ENCODE results near the gene TMEM208. TPM values are rescaled to one million over a fixed set of nuclear protein-coding genes. Genes with fewer than 3 reads are reported as not detected.

Gene TMEM208
- total RNA-seq, 2 donors from 2014 or later = 28.4 to 35.4 TPM

DNA sequence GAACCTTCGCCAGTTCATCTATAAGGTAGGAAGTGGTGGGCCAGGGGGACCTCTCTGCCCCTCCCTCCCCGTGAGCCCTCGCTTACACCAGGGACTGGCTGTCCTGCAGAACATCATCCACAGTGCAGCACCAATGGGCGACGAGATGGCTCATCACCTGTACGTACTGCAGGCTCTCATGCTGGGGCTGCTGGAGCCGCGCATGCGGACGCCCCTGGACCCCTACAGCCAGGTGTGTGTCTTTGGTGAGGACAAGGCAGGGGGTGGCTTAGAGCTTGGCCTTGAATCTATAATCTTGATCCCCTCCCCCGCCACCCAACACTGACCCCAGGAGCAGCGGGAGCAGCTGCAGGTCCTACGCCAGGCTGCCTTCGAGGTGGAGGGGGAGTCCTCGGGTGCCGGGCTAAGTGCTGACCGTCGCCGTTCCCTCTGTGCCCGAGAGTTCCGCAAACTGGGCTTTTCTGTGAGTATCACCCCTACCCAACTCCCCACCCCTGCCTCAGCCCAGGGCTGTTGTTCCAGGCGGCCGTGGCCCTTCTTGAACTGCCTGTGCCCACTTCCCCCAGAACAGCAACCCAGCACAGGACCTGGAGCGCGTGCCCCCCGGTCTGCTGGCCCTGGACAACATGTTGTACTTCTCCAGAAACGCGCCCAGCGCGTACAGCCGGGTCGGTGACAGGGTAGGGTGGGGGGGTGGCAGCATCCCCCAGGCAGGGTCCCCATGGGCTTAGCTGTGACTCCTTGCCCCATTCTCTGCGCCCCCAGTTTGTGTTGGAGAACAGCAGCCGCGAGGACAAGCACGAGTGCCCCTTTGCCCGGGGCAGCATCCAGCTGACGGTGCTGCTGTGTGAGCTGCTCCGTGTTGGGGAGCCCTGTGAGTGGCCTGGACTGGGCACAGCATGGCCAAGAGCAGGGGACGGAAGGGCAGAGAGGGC, 25.3 kb upstream of the TMEM208 start:
- ATAC-seq (no peak), DNase-seq (ENCODE audit: low spot score in 2 of 2) (no peak)
- Mint-ChIP-seq H3K27ac (no peak overlapping the region), H3K36me3 (peaks cover 3 to 4% of the 10 kb centered on the region in 2 donors), H3K9me3 (no peaks in the 10 kb centered on the region)

- Mint-ChIP-seq H3K27ac (no peak overlapping the region), H3K36me3 (no peaks in the 10 kb centered on the region), H3K9me3 (no peaks in the 10 kb centered on the region)
- DNase-seq (ENCODE audit: low spot score in 2 of 2) = no peak
- no peak for ATAC-seq
These were observed 24.5 kb upstream of the TMEM208 start for GRCh38 chr16:67202426-67202825.

- DNase-seq (ENCODE audit: low spot score in 2 of 2) (no peak), ATAC-seq (no peak)
- H3K36me3 Mint-ChIP-seq = no peaks in the 10 kb centered on the region
- no peaks in the 10 kb centered on the region for H3K9me3 Mint-ChIP-seq
- no peak overlapping the region for H3K27ac Mint-ChIP-seq
These were observed 23.9 kb upstream of the TMEM208 start for GRCh38 chr16:67202956-67203493.

DNA sequence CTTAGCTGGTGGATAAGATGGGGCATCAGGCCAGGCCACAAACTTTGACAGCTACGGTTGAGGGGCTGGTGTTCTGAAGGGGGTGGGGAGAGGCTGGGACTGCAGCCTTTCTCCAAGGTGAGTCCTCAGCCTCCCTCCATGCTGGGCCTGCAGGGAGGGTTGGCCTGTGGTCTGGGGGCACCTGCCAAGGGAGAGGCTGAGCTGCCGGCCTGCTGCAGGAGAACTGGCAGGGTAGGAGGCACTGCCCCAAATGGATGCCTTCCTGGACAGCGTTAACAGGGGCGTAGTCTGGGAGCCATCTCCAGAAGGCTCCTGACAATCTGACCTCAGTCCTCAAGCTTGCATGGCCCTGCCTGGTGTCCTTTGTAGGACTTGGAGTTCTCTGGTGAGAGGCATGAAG, 22.9 kb upstream of the TMEM208 start:
- Mint-ChIP-seq H3K27ac (peak overlapping the region in 1 of 2 donors; percentile 26), H3K36me3 (no peaks in the 10 kb centered on the region), H3K9me3 (no peaks in the 10 kb centered on the region)
- no peak for ATAC-seq
- DNase-seq (ENCODE audit: low spot score in 2 of 2) = no peak

GRCh38 chr16:67206129-67206837, 20.6 kb upstream of the TMEM208 start:
- Mint-ChIP-seq H3K9me3 (no peaks in the 10 kb centered on the region), H3K36me3 (no peaks in the 10 kb centered on the region), H3K27ac (peak overlapping the region; percentile 26 to 37)
- no peak for ATAC-seq
- DNase-seq (ENCODE audit: low spot score in 2 of 2) = no peak

DNA sequence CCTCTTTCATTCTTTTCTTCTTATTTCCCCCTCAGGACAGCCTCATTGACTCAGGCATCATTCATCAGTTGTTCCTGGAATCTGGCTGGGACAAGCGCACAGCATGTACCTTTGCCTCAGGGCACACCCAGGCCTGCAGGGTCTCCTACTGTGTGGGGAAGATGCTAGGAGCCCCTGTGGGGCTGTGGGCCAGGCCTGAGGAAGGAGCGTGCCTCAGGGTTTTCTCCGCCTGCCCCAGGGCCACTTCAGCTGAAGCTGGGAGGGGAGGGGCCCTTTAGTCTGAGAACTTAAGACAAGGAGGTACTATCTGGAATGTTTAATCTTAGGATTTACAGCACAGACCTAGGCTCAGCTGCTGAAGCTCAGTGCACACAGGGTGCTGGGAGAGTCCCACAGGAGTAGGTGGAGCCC, 20.1 kb upstream of the TMEM208 start:
- DNase-seq (ENCODE audit: low spot score in 2 of 2) = no peak
- Mint-ChIP-seq H3K27ac (peak overlapping the region; percentile 26 to 37), H3K36me3 (no peaks in the 10 kb centered on the region), H3K9me3 (no peaks in the 10 kb centered on the region)
- ATAC-seq = no peak

DNA sequence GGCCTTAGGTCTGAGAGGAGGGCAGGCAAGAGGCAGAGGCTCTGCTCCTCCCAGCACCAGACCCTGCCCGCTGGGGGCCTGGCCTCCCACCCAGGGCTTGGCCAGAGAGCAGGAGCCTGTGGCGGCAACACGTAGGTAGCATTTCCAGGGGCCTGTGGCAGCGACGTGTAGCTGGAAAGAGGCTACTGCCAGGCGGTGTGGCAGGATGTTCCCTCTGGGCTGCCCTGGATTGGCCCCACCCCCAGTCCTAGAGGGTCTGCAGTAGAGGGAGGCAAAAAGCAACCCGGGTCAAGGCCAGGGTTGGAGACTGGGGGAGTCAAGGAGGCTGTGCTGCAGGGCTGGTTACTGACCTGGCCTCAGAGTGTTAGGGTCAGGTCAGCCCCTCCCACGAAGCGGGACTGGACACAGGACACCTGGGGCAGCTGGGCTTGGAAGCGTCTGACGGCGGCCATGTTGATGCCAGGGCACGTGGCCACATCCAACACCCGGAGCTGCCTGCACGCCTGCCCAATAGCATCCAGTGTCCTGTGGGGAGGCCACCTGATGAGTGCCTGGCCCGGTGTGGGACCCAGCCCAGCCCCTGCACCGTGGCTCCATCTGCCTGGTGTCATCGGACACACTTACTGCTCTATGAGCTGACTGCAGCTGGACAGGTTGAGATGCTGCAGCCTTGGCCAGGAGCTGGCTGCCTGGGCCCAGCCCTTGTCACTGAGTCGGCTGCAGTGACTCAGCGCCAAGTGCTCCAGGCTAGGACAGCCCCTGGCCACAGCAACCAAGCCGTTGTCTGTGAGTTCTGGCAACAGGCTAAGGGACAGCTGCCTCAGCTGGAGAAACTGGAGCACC, 19.5 kb upstream of the TMEM208 start:
- no peak for DNase-seq (ENCODE audit: low spot score in 2 of 2)
- H3K27ac Mint-ChIP-seq = peak overlapping the region; percentile 26 to 37
- peak in 1 of 2 donors; percentile 46 for ATAC-seq
- no peaks in the 10 kb centered on the region for H3K36me3 Mint-ChIP-seq
- no peaks in the 10 kb centered on the region for H3K9me3 Mint-ChIP-seq

DNA sequence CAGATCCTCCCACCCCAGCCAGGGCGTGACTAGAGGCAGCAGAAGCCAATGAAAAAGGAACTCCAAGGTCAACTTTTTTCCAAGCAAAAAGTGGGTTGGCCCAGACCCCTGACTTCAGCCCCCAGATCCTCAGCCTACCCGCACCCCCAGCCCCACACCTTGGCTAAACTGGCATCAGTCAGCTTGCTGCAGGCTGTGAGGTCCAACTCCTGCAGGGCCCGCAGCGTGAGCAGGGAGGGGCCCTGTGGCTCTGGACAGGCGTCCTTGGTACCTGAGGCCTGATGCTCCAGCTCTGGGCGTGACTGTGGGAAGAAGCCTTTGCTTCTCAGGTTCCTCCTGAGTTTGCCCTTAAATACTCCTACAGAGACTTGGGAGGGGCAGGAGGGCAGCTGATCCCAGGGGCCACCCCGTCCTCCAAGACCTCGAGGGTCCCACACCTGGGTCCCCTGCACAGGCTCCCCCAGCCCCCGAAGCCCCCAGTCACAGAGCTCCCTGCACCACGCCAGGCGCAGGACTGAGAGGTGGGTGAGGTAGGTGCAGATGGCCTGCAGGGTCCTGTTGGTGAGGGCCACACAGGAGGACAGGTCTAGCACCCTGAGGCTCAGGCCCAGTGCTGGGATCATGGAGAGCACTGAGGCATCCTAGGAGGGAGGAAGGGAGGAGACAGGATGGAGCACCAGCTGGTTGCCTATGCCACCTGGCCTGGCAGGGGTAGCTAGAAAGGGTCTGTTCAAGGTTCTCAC, 18.6 kb upstream of the TMEM208 start:
- peak overlapping the region in 1 of 2 donors; percentile 20 for H3K27ac Mint-ChIP-seq
- ATAC-seq = no peak
- H3K9me3 Mint-ChIP-seq = no peaks in the 10 kb centered on the region
- H3K36me3 Mint-ChIP-seq = no peaks in the 10 kb centered on the region
- no peak for DNase-seq (ENCODE audit: low spot score in 2 of 2)

GRCh38 chr16:67209565-67209964, 17.4 kb upstream of the TMEM208 start:
- no peak for ATAC-seq
- H3K27ac Mint-ChIP-seq = no peak overlapping the region
- H3K9me3 Mint-ChIP-seq = no peaks in the 10 kb centered on the region
- DNase-seq (ENCODE audit: low spot score in 2 of 2) = no peak
- H3K36me3 Mint-ChIP-seq = no peaks in the 10 kb centered on the region

- no peak for DNase-seq (ENCODE audit: low spot score in 2 of 2)
- Mint-ChIP-seq H3K9me3 (no peaks in the 10 kb centered on the region), H3K27ac (peak overlapping the region in 1 of 2 donors; percentile 77), H3K36me3 (no peaks in the 10 kb centered on the region)
- no peak for ATAC-seq
These were observed 16.6 kb upstream of the TMEM208 start for GRCh38 chr16:67210069-67210937.

DNA sequence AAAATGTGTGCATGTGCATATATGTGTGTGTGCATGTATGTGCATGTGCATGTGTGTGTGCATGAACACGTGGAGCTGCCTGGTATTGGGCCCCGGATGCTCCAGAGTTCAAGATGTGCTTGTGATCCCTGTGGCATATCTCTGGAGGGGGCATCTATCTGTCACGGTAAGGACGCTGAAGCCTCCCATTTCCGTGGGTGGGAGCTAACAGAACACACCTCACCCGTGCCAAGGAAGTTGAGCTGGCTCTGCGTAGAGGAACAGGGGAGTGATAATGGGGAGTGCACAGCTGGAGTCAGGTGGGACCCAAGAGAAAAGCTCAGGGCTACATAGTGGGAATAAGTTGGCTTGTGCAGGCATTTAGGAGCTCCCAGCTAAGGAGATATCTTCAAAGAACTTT, 15.3 kb upstream of the TMEM208 start:
- H3K36me3 Mint-ChIP-seq = no peaks in the 10 kb centered on the region
- no peak overlapping the region for H3K27ac Mint-ChIP-seq
- no peaks in the 10 kb centered on the region for H3K9me3 Mint-ChIP-seq
- DNase-seq (ENCODE audit: low spot score in 2 of 2) (no peak), ATAC-seq (no peak)

DNA sequence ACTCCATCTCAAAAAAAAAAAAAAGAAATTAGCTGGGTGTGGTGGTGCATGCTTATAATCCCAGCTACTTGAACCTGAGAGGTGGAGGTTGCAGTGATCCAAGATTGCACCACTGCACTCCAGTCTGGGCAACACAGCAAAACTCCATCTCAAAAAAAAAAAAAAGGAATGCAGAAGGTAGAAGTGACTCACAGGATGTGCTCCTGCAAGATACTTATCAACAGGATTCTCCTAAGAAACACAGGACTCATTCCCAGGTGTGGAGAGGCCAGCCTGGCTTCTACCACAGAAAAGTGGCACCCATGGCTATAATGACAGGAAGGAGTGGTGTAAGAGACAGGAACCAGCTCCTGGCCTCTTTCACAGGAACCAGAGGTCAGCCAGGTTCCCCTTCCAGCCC, 14.2 kb upstream of the TMEM208 start:
- Mint-ChIP-seq H3K9me3 (no peaks in the 10 kb centered on the region), H3K27ac (peak overlapping the region in 1 of 2 donors; percentile 46), H3K36me3 (no peaks in the 10 kb centered on the region)
- no peak for ATAC-seq
- no peak for DNase-seq (ENCODE audit: low spot score in 2 of 2)

DNA sequence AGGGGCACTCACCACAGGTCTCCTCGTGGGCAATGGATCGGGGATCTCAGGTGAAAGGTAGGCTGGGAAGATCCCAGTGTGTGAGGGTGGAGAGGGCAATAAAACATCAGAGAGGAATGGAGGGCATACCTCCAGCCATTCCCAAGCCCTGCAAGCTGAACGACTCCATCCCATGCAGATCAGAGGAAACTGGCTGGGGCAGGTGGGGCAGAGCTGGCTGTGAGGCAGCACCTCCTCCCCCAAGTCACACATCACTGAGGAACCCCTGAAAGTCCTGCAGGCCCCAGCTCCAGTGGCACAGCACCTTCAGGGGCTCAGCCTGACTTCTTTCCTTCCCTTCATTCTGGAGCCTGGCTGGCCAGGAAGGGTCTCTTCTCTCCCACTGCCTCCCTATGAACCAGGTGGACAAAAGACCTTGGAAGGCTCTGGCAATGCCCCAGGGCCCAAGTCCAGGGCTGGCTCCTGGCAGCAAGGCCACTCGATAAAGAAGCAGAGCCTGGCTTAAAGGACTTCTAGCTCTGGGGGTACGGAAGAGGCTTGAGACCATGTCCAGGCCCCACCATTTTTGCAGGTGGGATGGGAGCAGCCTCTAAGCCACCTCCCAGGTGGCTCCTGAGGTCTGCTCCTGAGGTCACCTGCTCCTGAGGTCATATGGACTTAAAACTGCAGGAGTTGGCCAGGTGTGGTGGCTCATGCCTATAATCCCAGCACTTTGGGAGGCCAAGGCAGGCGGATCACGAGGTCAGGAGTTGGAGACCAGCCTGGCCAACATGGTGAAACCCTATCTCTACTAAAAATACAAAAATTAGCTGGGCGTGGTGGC, 13.5 kb upstream of the TMEM208 start:
- DNase-seq (ENCODE audit: low spot score in 2 of 2) (no peak), ATAC-seq (no peak)
- Mint-ChIP-seq H3K36me3 (no peaks in the 10 kb centered on the region), H3K9me3 (no peaks in the 10 kb centered on the region), H3K27ac (peak overlapping the region in 1 of 2 donors; percentile 46)

GRCh38 chr16:67215706-67216105, 11.2 kb upstream of the TMEM208 start:
- Mint-ChIP-seq H3K9me3 (no peaks in the 10 kb centered on the region), H3K36me3 (no peaks in the 10 kb centered on the region), H3K27ac (peak overlapping the region; percentile 15 to 52)
- ATAC-seq = no peak
- DNase-seq (ENCODE audit: low spot score in 2 of 2) = no peak
